Activated naive CD4-positive, alpha-beta T cell treated with anti-CD3 and anti-CD28 coated beads, Interleukin-2, amount 50 U/mL, for 24 hours (primary cell): ENCODE data around the gene RAD23A.

Experiments
- H3K27ac Mint-ChIP-seq: one replicate; pipeline ENCODE4 v1.8.0; 2021; ENCODE audit warnings: mild to moderate bottlenecking, mixed read lengths
- H3K27me3 Mint-ChIP-seq: one replicate; pipeline ENCODE4 v1.8.0; 2021; ENCODE audit warnings: mixed read lengths
- H3K36me3 Mint-ChIP-seq: one replicate; pipeline ENCODE4 v1.8.0; 2021; ENCODE audit warnings: mixed read lengths
- H3K4me1 Mint-ChIP-seq: one replicate; pipeline ENCODE4 v1.8.0; 2021; ENCODE audit warnings: mixed read lengths
- H3K4me3 Mint-ChIP-seq: one replicate; pipeline ENCODE4 v1.8.0; 2021; ENCODE audit warnings: mild to moderate bottlenecking, mixed read lengths
- H3K9me3 Mint-ChIP-seq: one replicate; pipeline ENCODE4 v1.8.0; 2021; ENCODE audit warnings: mixed read lengths

RAD23A gene

GRCh38 chr19:12997967-12998940 is 52.6 kb downstream of the RAD23A start:
- Mint-ChIP-seq H3K27me3 (no peaks in the 10 kb centered on the region), H3K4me3 (no peak overlapping the region)

GRCh38 chr19:13001166-13001501 is 55.5 kb downstream of the RAD23A start:
- Mint-ChIP-seq H3K4me1 (peaks cover 6% of the 10 kb centered on the region), H3K9me3 (no peaks in the 10 kb centered on the region), H3K27ac (no peak overlapping the region), H3K4me3 (no peak overlapping the region), H3K27me3 (no peaks in the 10 kb centered on the region), H3K36me3 (no peaks in the 10 kb centered on the region)

More at GRCh38 chr19:12997967-12998940, 52.6 kb downstream of the RAD23A start:
- Mint-ChIP-seq H3K27ac (peak overlapping the region; percentile 25), H3K4me1 (peaks cover 12% of the 10 kb centered on the region), H3K9me3 (no peaks in the 10 kb centered on the region), H3K36me3 (no peaks in the 10 kb centered on the region)

- no peak overlapping the region for H3K27ac Mint-ChIP-seq
- no peaks in the 10 kb centered on the region for H3K27me3 Mint-ChIP-seq
- peaks cover 6% of the 10 kb centered on the region for H3K4me1 Mint-ChIP-seq
- H3K4me3 Mint-ChIP-seq, result no peak overlapping the region
- H3K9me3 Mint-ChIP-seq, result no peaks in the 10 kb centered on the region
- H3K36me3 Mint-ChIP-seq, result no peaks in the 10 kb centered on the region
Measured at GRCh38 chr19:13001502-13002165, 56.0 kb downstream of the RAD23A start.

- H3K9me3 Mint-ChIP-seq, result no peaks in the 10 kb centered on the region
- H3K4me3 Mint-ChIP-seq, result no peak overlapping the region
- no peak overlapping the region for H3K27ac Mint-ChIP-seq
- no peaks in the 10 kb centered on the region for H3K36me3 Mint-ChIP-seq
- H3K4me1 Mint-ChIP-seq, result no peaks in the 10 kb centered on the region
- H3K27me3 Mint-ChIP-seq, result no peaks in the 10 kb centered on the region
Measured at GRCh38 chr19:13002166-13002898, 56.7 kb downstream of the RAD23A start.

- H3K9me3 Mint-ChIP-seq, result no peaks in the 10 kb centered on the region
- no peaks in the 10 kb centered on the region for H3K27me3 Mint-ChIP-seq
- H3K4me1 Mint-ChIP-seq, result no peaks in the 10 kb centered on the region
- H3K4me3 Mint-ChIP-seq, result no peak overlapping the region
- H3K27ac Mint-ChIP-seq, result peak overlapping the region; percentile 57
- no peaks in the 10 kb centered on the region for H3K36me3 Mint-ChIP-seq
Measured at GRCh38 chr19:13003081-13003480, 57.4 kb downstream of the RAD23A start.
